Measurements from ENCODE around the gene FMO4.
"Not testable (repeated sequence)": the region's sequence is repeated elsewhere in the genome, so short reads cannot be mapped to it uniquely, and the experiment has no call there.

FMO4 gene

GRCh38 chr1:171357179-171357578, 43.2 kb downstream of the FMO4 start:
- TF ChIP-seq, protein P1, sequence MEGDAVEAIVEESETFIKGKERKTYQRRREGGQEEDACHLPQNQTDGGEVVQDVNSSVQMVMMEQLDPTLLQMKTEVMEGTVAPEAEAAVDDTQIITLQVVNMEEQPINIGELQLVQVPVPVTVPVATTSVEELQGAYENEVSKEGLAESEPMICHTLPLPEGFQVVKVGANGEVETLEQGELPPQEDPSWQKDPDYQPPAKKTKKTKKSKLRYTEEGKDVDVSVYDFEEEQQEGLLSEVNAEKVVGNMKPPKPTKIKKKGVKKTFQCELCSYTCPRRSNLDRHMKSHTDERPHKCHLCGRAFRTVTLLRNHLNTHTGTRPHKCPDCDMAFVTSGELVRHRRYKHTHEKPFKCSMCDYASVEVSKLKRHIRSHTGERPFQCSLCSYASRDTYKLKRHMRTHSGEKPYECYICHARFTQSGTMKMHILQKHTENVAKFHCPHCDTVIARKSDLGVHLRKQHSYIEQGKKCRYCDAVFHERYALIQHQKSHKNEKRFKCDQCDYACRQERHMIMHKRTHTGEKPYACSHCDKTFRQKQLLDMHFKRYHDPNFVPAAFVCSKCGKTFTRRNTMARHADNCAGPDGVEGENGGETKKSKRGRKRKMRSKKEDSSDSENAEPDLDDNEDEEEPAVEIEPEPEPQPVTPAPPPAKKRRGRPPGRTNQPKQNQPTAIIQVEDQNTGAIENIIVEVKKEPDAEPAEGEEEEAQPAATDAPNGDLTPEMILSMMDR (IDR thresholded peaks at IDR 0.05; ENCODE audit: low read depth, low read length) = no peak
- H3K4me3 ChIP-seq (replicated peaks in 1 of 2; ENCODE audit: low read depth in 2 of 2, low read length in 2 of 2) = no peak overlapping the region
- DNase-seq (ENCODE audit: low read depth in 2 of 2) = no peak

DNA sequence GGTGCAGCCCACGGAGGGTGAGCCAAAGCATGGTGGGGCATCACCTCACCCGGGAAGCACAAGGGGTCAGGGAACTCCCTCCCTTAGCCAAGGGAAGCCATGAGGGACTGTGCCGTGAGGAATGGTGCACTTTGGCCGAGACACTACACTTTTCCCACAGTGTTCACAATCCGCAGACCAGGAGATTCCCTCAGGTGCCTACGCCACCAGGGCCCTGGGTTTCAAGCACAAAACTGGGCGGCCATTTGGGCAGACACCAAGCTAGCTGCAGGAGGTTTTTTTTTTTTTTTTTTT, 45.3 kb downstream of the FMO4 start:
- not testable (repeated sequence) for DNase-seq (ENCODE audit: low read depth in 2 of 2); H3K4me3 ChIP-seq (replicated peaks in 1 of 2; ENCODE audit: low read depth in 2 of 2, low read length in 2 of 2)

DNA sequence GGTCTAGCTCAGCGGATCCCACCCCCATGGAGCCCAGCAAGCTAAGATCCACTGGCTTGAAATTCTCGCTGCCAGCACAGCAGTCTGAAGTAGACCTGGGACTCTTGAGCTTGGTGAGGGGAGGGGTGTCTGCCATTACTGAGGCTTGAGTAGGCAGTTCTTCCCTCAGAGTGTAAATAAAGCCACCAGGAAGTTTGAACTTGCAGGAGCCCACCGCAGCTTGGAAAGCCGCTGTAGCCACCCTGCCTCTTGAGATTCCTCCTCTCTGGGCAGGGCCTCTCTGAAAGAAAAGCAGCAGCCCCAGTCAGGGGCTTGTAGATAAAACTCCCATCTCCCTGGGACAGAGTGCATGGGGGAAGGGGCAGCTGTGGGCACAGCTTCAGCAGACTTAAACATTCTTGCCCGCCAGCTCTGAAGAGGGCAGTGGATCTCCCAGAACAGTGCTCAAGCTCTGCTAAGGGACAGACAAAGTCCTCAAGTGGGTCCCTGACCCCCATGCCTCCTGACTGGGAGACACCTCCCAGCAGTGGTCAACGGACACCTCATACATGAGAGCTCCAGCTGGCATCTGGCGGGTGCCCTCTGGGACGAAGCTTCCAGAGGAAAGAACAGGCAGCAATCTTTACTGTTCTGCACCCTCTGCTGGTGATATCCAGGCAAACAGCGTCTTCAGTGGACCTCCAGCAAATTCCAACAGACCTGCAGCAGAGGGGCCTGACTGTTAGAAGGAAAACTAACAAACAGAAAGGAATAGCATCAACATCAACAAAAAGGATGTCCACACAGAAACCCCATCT, 45.9 kb downstream of the FMO4 start:
- TF ChIP-seq, protein P1 (IDR thresholded peaks at IDR 0.05; ENCODE audit: low read depth, low read length) = peak; percentile 29
- not testable (repeated sequence) for H3K4me3 ChIP-seq (replicated peaks in 1 of 2; ENCODE audit: low read depth in 2 of 2, low read length in 2 of 2)
- peak; percentile 29 to 43 for DNase-seq (ENCODE audit: low read depth in 2 of 2)

GRCh38 chr1:171366085-171366484, 52.1 kb downstream of the FMO4 start:
- TF ChIP-seq, protein P1 (IDR thresholded peaks at IDR 0.05; ENCODE audit: low read depth, low read length) = no peak
- peak; percentile 27 to 73 for DNase-seq (ENCODE audit: low read depth in 2 of 2)
- no peak overlapping the region for H3K4me3 ChIP-seq (replicated peaks in 1 of 2; ENCODE audit: low read depth in 2 of 2, low read length in 2 of 2)

DNA sequence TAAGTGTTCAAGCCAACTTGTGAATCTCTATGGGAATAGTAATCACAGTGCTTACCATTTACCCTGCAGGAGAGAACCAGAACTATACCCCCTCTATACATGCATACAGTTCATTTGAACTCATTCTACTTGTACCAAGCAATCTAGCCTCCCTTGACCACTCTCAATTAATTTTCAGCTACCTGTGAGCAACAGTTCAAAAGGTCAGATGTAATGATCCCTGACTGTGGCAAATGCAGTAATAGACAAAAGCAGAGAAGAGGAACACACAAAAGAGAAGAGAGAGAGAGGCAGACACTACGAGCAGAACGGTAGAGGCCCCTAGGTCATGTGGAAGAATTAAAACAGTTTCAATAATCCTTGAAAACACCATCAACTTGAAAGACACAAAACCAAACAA, 52.8 kb downstream of the FMO4 start:
- TF ChIP-seq, protein P1 (IDR thresholded peaks at IDR 0.05; ENCODE audit: low read depth, low read length) = no peak
- no peak overlapping the region for H3K4me3 ChIP-seq (replicated peaks in 1 of 2; ENCODE audit: low read depth in 2 of 2, low read length in 2 of 2)
- DNase-seq (ENCODE audit: low read depth in 2 of 2) = no peak

DNA sequence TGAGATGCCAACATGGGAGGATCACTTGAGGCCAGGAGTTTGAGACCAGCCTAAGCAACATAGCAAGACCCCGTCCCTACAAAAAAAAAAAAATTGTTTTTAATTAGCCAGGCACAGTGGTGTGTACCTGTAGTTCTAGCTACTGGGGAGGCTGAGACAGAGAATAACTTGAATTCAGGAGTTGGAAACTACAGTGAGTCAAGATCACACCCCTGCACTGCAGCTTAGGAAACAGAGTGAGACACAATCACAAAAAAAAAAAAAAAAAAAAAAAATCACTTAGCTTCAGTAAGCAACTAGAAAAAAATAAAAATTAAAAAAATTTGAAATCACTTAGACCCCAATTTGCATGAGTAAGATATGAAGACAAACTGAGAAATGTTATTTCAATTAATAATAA, 53.5 kb downstream of the FMO4 start:
- TF ChIP-seq, protein P1 (IDR thresholded peaks at IDR 0.05; ENCODE audit: low read depth, low read length) = no peak
- no peak overlapping the region for H3K4me3 ChIP-seq (replicated peaks in 1 of 2; ENCODE audit: low read depth in 2 of 2, low read length in 2 of 2)
- no peak for DNase-seq (ENCODE audit: low read depth in 2 of 2)

GRCh38 chr1:171372418-171373084, 58.6 kb downstream of the FMO4 start:
- TF ChIP-seq, protein P1 (IDR thresholded peaks at IDR 0.05; ENCODE audit: low read depth, low read length) = no peak
- H3K4me3 ChIP-seq (replicated peaks in 1 of 2; ENCODE audit: low read depth in 2 of 2, low read length in 2 of 2) = no peak overlapping the region
- DNase-seq (ENCODE audit: low read depth in 2 of 2) = peak; percentile 22 to 39

DNA sequence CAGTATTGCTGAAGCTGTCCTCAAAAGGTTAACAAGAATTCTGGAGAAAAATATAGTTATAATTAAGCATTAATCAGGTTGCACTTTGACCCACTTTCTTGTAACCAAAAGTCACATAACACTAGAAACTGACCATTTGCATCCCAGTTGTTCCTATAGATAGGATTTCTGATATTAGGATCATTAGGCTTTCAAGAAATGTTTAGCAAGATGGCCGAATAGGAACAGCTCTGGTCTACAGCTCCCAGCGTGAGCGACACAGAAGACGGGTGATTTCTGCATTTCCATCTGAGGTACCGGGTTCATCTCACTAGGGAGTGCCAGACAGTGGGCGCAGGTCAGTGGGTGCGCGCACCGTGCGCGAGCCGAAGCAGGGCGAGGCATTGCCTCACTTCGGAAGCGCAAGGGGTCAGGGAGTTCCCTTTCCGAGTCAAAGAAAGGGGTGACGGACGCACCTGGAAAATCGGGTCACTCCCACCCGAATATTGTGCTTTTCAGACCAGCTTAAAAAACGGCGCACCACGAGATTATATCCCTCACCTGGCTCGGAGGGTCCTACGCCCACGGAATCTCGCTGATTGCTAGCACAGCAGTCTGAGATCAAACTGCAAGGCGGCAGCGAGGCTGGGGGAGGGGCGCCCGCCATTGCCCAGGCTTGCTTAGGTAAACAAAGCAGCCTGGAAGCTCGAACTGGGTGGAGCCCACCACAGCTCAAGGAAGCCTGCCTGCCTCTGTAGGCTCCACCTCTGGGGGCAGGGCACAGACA, 59.6 kb downstream of the FMO4 start:
- not testable (repeated sequence) for H3K4me3 ChIP-seq (replicated peaks in 1 of 2; ENCODE audit: low read depth in 2 of 2, low read length in 2 of 2); DNase-seq (ENCODE audit: low read depth in 2 of 2)
